COR-L47 (cell line): ENCODE measurements around the gene NPAP1.
"Not testable (repeated sequence)": the region's sequence is repeated elsewhere in the genome, so short reads cannot be mapped to it uniquely, and the experiment has no call there.

ENCODE experiments used
- DNase-seq: peaks from one replicate; lab custom pipeline; 2025; lab: John Stamatoyannopoulos, UW

The NPAP1 gene

GRCh38 chr15:24675332-24676144 is at the start of gene NPAP1:
TSS of gene NPAP1 (plus strand) at chr15:24675775. CDS start at chr15:24675868, 93 bp downstream.
- no peak for DNase-seq

- no peak for DNase-seq
Measured at GRCh38 chr15:24627443-24627842, 48.1 kb upstream of the NPAP1 start.

GRCh38 chr15:24633082-24633481 is 42.5 kb upstream of the NPAP1 start:
- no peak for DNase-seq

GRCh38 chr15:24639412-24639811 is 36.2 kb upstream of the NPAP1 start:
- not testable (repeated sequence) for DNase-seq

- DNase-seq: no peak
Measured at GRCh38 chr15:24645627-24646026, 29.9 kb upstream of the NPAP1 start.

GRCh38 chr15:24659622-24660021 is 16.0 kb upstream of the NPAP1 start:
- no peak for DNase-seq

GRCh38 chr15:24662991-24663390 is 12.6 kb upstream of the NPAP1 start:
- DNase-seq: no peak

GRCh38 chr15:24676431-24676830 is 856 bp downstream of the NPAP1 start:
- no peak for DNase-seq

GRCh38 chr15:24678485-24678884 is 2.9 kb downstream of the NPAP1 start:
- no peak for DNase-seq

GRCh38 chr15:24682002-24682401 is 6.4 kb downstream of the NPAP1 start:
- no peak for DNase-seq

- DNase-seq: not testable (repeated sequence)
Measured at GRCh38 chr15:24682905-24683304, 7.3 kb downstream of the NPAP1 start.

GRCh38 chr15:24683736-24684135 is 8.2 kb downstream of the NPAP1 start:
- DNase-seq: no peak

- DNase-seq: no peak
Measured at GRCh38 chr15:24684313-24684712, 8.7 kb downstream of the NPAP1 start.

- DNase-seq: no peak
Measured at GRCh38 chr15:24696201-24696600, 20.6 kb downstream of the NPAP1 start.

- no peak for DNase-seq
Measured at GRCh38 chr15:24696842-24697241, 21.3 kb downstream of the NPAP1 start.

- DNase-seq: no peak
Measured at GRCh38 chr15:24718289-24719082, 42.9 kb downstream of the NPAP1 start.

GRCh38 chr15:24729760-24730159 is 54.2 kb downstream of the NPAP1 start:
- DNase-seq: no peak
